ENCODE data around the gene PROK1. TPM values are rescaled to one million over a fixed set of nuclear protein-coding genes. Genes with fewer than 3 reads are reported as not detected.

The PROK1 gene
- total RNA-seq, 2 donors from 2014 or later: 10.7 to 75.3 TPM

DNA sequence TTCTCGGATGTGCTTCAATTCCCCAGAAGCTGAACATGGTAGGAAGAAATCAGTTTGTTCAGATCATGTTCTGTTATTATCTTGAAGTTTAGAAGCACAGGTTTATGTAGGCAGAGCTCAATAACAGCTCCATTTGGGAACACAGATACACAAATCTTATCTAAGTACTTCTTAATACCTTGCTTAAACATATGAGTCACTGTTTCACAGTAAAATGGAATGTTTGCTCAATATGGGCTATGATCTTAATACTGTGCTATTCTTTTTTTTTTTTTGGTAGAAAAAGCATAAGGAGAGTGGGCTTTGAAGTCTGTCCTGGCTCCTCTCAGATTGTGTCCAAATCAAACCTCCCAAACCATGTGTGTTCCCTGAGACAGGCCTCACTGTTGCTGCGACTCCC, 13.4 kb downstream of the PROK1 start:
- no peak for DNase-seq (ENCODE audit: low spot score)
- Histone ChIP-seq H3K4me1 (replicated peaks) (no peaks in the 10 kb centered on the region), H3K36me3 (no peaks in the 10 kb centered on the region), H3K27ac (no peak overlapping the region), H3K27me3 (replicated peaks; ENCODE audit: insufficient read depth) (no peaks in the 10 kb centered on the region), H3K9me3 (no peaks in the 10 kb centered on the region), H3K4me3 (no peak overlapping the region)
- peak; percentile 9 for TF ChIP-seq POLR2AphosphoS5 (IDR thresholded peaks at IDR 0.05)
- no peak for TF ChIP-seq POLR2A (IDR thresholded peaks at IDR 0.05)
- 54% methylated on average over 2 of the region's 2 CpGs for WGBS
- intact Hi-C loops (cut with DNase I): loop anchor here (10.0 kb wide), 1 partner anchor 150 kb away; no protein-coding TSS in a partner anchor

DNA sequence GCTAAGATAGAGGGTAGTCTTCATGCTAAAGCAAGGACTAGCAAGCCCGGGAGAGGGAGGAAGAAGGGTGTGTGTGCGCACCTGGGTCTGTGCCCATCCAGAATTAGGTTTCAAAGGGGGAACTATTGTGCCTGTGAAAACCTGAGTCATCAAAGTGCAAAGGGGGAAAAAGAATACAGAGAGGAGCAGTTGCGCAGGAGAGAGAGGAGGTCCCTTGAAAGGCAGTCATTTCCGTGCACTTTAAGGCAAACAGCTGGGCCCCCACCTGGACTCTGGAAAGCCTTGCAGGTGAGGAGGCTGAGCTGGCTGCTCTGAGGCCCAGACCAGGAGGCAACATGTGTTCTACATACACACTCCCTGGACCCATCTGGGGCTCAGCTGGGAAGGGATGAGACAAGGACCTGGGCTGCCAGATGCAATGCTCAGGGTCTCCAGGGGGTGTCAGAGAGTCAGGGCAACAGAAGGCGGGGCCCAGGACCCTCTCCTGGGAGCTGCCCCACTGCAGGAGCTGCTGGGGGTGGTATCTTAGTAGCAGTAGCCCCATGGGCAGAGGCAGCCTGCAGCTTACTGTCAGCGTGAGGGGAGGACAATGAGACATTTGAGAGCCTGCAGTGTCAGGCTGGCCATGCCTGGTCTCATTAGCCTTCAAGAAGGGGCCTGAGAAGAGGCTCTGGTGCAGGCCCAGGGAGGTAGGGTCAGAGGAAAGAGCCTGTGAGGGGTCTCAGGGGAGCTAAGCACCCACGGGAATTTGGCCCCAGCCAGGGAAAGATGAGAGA, 14.3 kb downstream of the PROK1 start:
- H3K4me1 ChIP-seq (replicated peaks): no peaks in the 10 kb centered on the region

DNA sequence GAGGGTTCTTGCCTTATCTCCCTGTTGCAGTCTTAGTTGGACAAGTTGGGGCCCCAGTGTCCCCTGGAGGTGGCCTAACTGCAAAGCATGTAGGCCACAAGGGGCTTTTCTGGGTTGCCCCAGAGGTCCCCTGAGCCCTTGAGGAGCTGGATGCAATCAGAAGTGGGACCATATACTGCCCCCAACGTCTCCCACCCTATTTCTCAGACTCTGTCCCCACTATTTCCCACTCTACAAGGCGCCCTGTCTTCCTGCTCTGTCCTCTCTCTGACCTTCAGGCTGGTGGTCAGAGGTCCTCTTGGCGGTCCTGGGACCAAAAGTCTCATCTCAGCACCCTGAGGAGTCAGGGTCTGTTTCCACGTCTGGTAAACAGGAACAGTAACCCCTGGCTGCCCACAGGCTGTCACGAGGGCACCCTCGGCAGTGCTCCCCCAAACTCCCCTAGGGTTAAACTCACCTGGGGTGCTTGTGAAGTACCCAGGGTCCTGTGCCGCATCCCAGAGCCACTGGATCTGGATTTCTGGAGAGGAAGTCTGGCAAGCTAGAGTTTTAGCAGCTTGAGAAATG, 14.9 kb downstream of the PROK1 start:
- intact Hi-C loops (cut with DNase I): loop anchor here (10.0 kb wide), 1 partner anchor 151 kb away; no protein-coding TSS in a partner anchor
- H3K9me3 ChIP-seq: no peaks in the 10 kb centered on the region
- 77% methylated on average over 7 of the region's 7 CpGs for WGBS
- TF ChIP-seq POLR2A (IDR thresholded peaks at IDR 0.05): no peak
- H3K4me3 ChIP-seq: no peak overlapping the region
- no peaks in the 10 kb centered on the region for H3K27me3 ChIP-seq (replicated peaks; ENCODE audit: insufficient read depth)
- H3K36me3 ChIP-seq: no peaks in the 10 kb centered on the region
- no peak for DNase-seq (ENCODE audit: low spot score)
- H3K4me1 ChIP-seq (replicated peaks): no peaks in the 10 kb centered on the region
- H3K27ac ChIP-seq: no peak overlapping the region

More for the DNA sequence above, 14.3 kb downstream of the PROK1 start:
- H3K36me3 ChIP-seq: no peaks in the 10 kb centered on the region
- no peak overlapping the region for H3K27ac ChIP-seq
- 61% methylated on average over 7 of the region's 7 CpGs for WGBS
- no peaks in the 10 kb centered on the region for H3K27me3 ChIP-seq (replicated peaks; ENCODE audit: insufficient read depth)
- no peaks in the 10 kb centered on the region for H3K9me3 ChIP-seq
- no peak for TF ChIP-seq POLR2A (IDR thresholded peaks at IDR 0.05)
- TF ChIP-seq POLR2AphosphoS5 (IDR thresholded peaks at IDR 0.05): no peak
- TF ChIP-seq, protein P1, sequence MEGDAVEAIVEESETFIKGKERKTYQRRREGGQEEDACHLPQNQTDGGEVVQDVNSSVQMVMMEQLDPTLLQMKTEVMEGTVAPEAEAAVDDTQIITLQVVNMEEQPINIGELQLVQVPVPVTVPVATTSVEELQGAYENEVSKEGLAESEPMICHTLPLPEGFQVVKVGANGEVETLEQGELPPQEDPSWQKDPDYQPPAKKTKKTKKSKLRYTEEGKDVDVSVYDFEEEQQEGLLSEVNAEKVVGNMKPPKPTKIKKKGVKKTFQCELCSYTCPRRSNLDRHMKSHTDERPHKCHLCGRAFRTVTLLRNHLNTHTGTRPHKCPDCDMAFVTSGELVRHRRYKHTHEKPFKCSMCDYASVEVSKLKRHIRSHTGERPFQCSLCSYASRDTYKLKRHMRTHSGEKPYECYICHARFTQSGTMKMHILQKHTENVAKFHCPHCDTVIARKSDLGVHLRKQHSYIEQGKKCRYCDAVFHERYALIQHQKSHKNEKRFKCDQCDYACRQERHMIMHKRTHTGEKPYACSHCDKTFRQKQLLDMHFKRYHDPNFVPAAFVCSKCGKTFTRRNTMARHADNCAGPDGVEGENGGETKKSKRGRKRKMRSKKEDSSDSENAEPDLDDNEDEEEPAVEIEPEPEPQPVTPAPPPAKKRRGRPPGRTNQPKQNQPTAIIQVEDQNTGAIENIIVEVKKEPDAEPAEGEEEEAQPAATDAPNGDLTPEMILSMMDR (IDR thresholded peaks at IDR 0.05): no peak
- intact Hi-C loops (cut with DNase I): loop anchor here (10.0 kb wide), 1 partner anchor 150 kb away; no protein-coding TSS in a partner anchor
- DNase-seq (ENCODE audit: low spot score): peak; percentile 26
- H3K4me3 ChIP-seq: no peak overlapping the region

DNA sequence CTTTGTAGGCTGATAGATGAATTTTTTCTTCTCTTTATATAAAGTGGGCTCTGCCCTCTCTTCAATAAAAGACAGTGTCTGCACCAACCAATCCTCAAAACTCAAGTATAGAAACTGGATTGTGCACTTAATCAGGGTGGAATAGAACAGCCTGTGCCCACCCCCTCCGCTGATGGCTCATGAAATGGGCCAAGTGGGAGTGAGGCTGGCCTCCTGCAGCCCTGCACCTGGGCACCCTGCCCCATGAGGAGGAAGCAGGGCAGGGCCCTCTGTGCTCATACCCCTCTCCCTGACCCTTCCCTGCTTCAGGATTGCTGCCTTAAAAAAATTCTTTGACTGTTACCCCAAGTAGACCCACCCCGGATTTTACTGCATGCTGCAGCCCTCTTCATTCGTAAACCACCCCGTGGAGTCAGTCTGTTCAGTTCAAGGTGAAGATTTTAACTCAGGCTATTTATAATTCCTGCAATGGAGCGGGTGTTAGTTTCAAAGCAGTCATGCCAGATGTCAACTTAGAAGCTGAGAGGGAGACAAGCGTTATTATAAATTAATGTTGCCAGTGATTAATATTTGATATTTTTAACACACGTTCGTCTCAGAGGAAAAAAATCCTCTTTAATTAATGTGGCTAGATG, 15.8 kb downstream of the PROK1 start:
- no peak for DNase-seq (ENCODE audit: low spot score)
- H3K4me1 ChIP-seq (replicated peaks): no peaks in the 10 kb centered on the region
- 65% methylated on average over 8 of the region's 8 CpGs for WGBS
- no peaks in the 10 kb centered on the region for H3K27me3 ChIP-seq (replicated peaks; ENCODE audit: insufficient read depth)
- H3K4me3 ChIP-seq: no peak overlapping the region
- H3K27ac ChIP-seq: no peak overlapping the region
- no peaks in the 10 kb centered on the region for H3K9me3 ChIP-seq
- intact Hi-C loops (cut with DNase I): loop anchor here (10.0 kb wide), 1 partner anchor 152 kb away; no protein-coding TSS in a partner anchor
- TF ChIP-seq POLR2A (IDR thresholded peaks at IDR 0.05) (no peak), POLR2AphosphoS5 (IDR thresholded peaks at IDR 0.05) (no peak)
- TF ChIP-seq, protein P1 (IDR thresholded peaks at IDR 0.05): no peak
- no peaks in the 10 kb centered on the region for H3K36me3 ChIP-seq

DNA sequence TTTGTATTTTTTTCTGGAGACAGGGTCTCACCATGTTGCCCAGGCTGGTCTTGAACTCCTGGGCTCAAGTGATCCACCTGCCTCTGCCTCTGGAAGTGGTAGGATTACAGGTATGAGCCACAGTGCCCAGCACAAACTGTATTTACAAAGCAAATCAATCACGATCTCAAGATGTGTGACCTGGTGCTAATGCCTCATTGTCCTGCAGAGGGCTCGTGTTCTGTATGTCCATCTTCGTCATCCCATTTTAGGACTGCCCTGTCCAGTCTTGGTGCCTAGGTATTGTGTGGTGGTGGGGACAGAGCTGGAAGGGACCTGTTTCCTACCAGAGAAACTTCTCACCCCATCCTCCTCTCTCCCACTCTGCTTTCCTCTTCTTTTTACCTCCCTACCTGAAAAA, 20.2 kb downstream of the PROK1 start:
- 90% methylated on average over 3 of the region's 3 CpGs for whole genome bisulfite sequencing
- DNase-seq (ENCODE audit: low spot score): no peak
- H3K27me3 ChIP-seq (replicated peaks; ENCODE audit: insufficient read depth): no peaks in the 10 kb centered on the region
- H3K36me3 ChIP-seq: no peaks in the 10 kb centered on the region
- no peak for TF ChIP-seq POLR2AphosphoS5 (IDR thresholded peaks at IDR 0.05)
- TF ChIP-seq, protein P1 (IDR thresholded peaks at IDR 0.05): no peak
- TF ChIP-seq POLR2A (IDR thresholded peaks at IDR 0.05): no peak
- no peaks in the 10 kb centered on the region for H3K9me3 ChIP-seq
- intact Hi-C loops (cut with DNase I): no loop called here
- no peak overlapping the region for H3K4me3 ChIP-seq
- H3K27ac ChIP-seq: no peak overlapping the region
- H3K4me1 ChIP-seq (replicated peaks): no peaks in the 10 kb centered on the region

Measured in prostate gland (tissue), 2 donors.